Measurements from ENCODE around the gene CRKL. TPM values are rescaled to one million over a fixed set of nuclear protein-coding genes. Genes with fewer than 3 reads are reported as not detected.
"Not testable (repeated sequence)": the region's sequence is repeated elsewhere in the genome, so short reads cannot be mapped to it uniquely, and the experiment has no call there.

The CRKL gene
- total and polyA plus RNA-seq, 3 donors from 2014 or later: 31.9 to 60.2 (median 47.5) TPM

DNA sequence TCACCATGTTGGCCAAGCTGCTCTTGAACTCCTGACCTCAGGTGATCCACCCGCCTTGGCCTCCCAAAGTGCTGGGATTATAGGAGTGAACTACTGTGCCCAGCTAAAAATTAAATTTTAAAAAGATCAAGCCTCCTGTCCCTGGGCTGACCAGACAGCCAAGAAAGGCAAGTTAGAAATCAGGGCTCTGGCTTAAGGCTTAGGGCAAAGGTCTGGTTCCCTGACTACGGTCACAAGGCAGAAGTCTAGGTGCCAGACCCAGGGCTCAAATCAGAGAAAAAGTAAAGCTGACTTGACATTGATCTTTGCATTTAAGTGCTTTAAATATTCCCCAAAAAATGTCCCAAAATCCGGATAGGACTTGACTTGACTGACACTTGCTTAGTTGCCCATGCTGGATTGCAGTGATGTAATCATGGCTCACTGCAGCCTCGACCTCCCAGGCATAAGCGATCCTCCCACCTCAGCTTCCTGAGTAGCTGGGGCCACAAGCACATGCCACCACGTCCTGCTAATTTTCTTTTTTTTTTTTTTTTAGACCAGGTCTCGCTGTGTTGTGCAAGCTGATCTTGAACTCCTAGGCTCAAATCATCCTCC is 17.3 kb upstream of the CRKL start:
- no peak for DNase-seq
- H3K4me1 ChIP-seq: no peaks in the 10 kb centered on the region
- WGBS, 2 donors: 74 to 83% methylated on average over 7 of the region's 7 CpGs
- no peaks in the 10 kb centered on the region for H3K36me3 ChIP-seq (ENCODE audit: low read depth, missing control alignments)
- TF ChIP-seq POLR2A (IDR thresholded peaks at IDR 0.05): no peak
- TF ChIP-seq, protein P1, sequence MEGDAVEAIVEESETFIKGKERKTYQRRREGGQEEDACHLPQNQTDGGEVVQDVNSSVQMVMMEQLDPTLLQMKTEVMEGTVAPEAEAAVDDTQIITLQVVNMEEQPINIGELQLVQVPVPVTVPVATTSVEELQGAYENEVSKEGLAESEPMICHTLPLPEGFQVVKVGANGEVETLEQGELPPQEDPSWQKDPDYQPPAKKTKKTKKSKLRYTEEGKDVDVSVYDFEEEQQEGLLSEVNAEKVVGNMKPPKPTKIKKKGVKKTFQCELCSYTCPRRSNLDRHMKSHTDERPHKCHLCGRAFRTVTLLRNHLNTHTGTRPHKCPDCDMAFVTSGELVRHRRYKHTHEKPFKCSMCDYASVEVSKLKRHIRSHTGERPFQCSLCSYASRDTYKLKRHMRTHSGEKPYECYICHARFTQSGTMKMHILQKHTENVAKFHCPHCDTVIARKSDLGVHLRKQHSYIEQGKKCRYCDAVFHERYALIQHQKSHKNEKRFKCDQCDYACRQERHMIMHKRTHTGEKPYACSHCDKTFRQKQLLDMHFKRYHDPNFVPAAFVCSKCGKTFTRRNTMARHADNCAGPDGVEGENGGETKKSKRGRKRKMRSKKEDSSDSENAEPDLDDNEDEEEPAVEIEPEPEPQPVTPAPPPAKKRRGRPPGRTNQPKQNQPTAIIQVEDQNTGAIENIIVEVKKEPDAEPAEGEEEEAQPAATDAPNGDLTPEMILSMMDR (IDR thresholded peaks at IDR 0.05): no peak
- H3K9me3 ChIP-seq: no peaks in the 10 kb centered on the region
- no peak overlapping the region for H3K4me3 ChIP-seq
- H3K27ac ChIP-seq: no peak overlapping the region
- intact Hi-C loops (cut with DNase I; ENCODE audit: low total_unique reads): no loop called here
- no peaks in the 10 kb centered on the region for H3K27me3 ChIP-seq

DNA sequence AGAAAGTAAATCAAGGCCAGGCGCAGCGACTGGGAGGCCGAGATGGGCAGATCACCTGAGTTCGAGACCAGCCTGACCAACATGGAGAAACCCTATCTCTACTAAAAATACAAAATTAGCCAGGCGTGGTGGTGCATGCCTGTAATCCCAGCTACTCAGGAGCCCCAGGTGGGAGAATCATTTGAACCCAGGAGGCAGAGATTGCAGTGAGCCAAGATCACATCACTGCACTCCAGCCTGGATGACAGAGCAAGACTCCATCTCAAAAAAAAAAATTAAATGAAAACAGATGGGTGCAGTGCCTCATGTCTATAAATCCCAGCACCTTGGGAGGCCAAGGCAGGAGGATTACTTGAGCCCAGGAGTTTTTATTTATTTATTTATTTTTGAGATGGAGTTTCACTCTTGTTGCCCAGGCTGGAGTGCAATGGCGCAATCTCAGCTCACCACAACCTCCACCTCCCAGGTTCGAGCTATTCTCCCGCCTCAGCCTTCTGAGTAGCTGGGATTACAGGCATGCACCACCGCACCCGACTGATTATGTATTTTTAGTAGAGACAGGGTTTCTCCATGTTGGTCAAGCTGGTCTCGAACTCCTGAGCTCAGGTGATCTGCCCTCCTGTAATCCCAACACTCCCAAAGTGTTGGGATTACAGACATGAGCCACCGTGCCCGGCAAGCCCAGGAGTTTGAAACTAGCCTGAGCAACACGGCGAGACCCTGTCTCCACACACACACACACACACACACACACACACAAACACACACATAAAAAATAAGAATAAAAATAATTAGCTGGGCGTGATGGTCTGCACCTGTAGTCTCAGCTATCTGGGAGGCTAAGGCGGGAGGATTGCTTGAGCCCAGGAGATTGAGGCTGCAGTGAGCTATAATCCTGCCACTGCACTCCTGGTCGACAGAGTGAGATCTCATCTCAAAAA is 15.8 kb upstream of the CRKL start:
- H3K27me3 ChIP-seq; H3K27ac ChIP-seq; H3K36me3 ChIP-seq (ENCODE audit: low read depth, missing control alignments); H3K4me3 ChIP-seq; H3K4me1 ChIP-seq; intact Hi-C loops (cut with DNase I; ENCODE audit: low total_unique reads); H3K9me3 ChIP-seq; DNase-seq: not testable (repeated sequence)
- WGBS, 2 donors: 92 to 94% methylated on average over 16 to 18 of the region's 18 CpGs

DNA sequence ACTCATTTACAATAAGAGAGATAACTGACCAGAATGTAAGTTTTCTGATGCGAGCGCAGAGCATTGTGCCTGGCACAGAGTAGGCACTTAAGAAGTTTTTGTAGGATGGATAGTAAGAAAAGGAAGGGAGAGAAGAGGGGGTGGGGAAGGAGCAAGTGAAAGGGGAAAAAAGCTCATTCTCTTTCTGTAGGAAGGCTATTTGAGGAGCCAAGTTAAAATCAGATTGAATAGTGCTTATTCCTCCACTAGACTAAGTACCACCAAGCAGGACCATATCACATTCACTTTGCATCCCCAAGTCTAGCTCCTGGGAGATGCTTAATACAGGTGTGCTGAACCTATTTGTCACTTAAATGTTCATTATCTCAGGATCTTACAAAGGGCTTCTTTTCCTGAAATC is 14.1 kb upstream of the CRKL start:
- no peaks in the 10 kb centered on the region for H3K27me3 ChIP-seq
- TF ChIP-seq, protein P1 (IDR thresholded peaks at IDR 0.05): no peak
- no peak for TF ChIP-seq POLR2A (IDR thresholded peaks at IDR 0.05)
- intact Hi-C loops (cut with DNase I; ENCODE audit: low total_unique reads): no loop called here
- 97 to 100% methylated on average over 2 of the region's 2 CpGs for WGBS, 2 donors
- no peak overlapping the region for H3K27ac ChIP-seq
- H3K9me3 ChIP-seq: no peaks in the 10 kb centered on the region
- H3K36me3 ChIP-seq (ENCODE audit: low read depth, missing control alignments): no peaks in the 10 kb centered on the region
- no peak overlapping the region for H3K4me3 ChIP-seq
- no peak for DNase-seq
- H3K4me1 ChIP-seq: no peaks in the 10 kb centered on the region

DNA sequence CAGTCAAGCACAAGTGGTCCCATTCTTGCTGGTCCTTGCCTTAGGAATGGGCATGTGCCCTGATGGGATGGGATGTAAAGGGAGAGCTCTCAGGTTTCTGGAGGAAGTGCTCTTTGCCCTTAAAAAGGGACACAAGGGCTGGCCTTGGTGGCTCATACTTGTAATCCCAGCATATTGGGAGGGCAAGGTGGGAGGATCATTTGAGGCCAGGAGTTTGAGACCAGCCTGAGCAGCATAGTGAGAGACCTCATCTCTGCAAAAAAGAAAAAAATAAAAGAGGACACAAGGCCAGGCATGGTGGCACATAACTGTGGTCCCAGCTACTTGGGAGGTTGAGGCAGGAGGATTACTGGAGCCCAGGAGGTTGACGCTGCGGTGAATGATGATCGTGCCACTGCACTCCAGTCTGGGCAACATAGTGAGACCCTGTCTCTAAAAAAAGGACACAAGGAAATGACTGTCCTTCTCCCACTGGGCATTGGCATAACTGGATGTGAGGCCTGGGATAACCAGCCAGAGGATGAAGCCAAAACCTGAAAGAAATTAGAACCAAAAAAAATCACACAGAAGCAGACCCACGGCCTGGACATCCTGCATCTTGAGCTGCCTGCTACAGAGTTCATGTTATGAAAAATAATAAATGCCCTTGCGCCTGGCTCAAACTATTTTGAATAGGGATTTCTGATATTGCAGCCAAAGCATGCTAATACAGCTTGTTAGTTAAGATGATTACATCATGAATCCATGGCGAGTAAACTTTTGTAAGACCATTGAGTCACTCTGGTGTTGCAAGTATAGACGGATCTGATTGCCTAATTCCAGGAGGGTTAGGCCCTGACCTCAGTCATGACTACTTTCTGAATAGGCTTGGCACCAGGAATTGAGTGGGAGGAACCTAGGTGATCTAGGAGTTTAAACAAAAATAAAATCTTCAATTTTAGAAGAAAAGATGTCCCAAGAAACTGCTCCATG is 12.9 kb upstream of the CRKL start:
- no peaks in the 10 kb centered on the region for H3K36me3 ChIP-seq (ENCODE audit: low read depth, missing control alignments)
- TF ChIP-seq, protein P1 (IDR thresholded peaks at IDR 0.05): no peak
- TF ChIP-seq POLR2A (IDR thresholded peaks at IDR 0.05): no peak
- H3K4me3 ChIP-seq: no peak overlapping the region
- DNase-seq: no peak
- intact Hi-C loops (cut with DNase I; ENCODE audit: low total_unique reads): no loop called here
- no peaks in the 10 kb centered on the region for H3K27me3 ChIP-seq
- H3K27ac ChIP-seq: no peak overlapping the region
- no peaks in the 10 kb centered on the region for H3K9me3 ChIP-seq
- 85 to 87% methylated on average over 7 of the region's 7 CpGs for WGBS, 2 donors
- H3K4me1 ChIP-seq: no peaks in the 10 kb centered on the region

DNA sequence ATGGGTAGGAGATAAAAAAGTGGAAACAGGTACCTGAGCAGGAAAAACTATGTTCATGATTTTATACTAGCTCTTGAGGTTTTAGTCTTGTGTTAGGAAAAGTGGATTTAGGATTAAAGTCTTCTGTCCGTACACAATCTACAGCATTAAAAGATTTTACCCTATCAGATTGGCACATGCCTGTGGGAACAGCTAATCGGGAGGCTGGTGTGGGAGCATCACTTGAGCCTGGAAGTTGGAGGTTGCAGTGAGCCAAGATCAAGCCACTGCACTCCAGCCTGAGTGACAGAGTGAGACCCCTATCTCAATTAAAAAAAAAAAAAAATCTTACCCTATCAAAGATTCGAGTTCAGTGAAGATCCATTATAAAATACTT is 12.2 kb upstream of the CRKL start:
- TF ChIP-seq POLR2A (IDR thresholded peaks at IDR 0.05): no peak
- TF ChIP-seq, protein P1 (IDR thresholded peaks at IDR 0.05): no peak
- no peak overlapping the region for H3K27ac ChIP-seq
- H3K4me1 ChIP-seq: no peaks in the 10 kb centered on the region
- WGBS, 2 donors: 50 to 52% methylated on average over 3 of the region's 3 CpGs
- no peaks in the 10 kb centered on the region for H3K9me3 ChIP-seq
- H3K36me3 ChIP-seq (ENCODE audit: low read depth, missing control alignments): no peaks in the 10 kb centered on the region
- H3K4me3 ChIP-seq: no peak overlapping the region
- intact Hi-C loops (cut with DNase I; ENCODE audit: low total_unique reads): no loop called here
- no peaks in the 10 kb centered on the region for H3K27me3 ChIP-seq
- DNase-seq: no peak

Measured in testis (tissue), 3 donors.